Transverse colon (tissue), 4 donors: ENCODE data around the gene IL4R.

ENCODE experiments used
- CTCF ChIP-seq, 5 experiments: fragments of 200-600 bp in 3 of 5; fragments of 450-650 bp in 2 of 5; sonication (generic) in 3 of 5; IDR thresholded peaks; 1 replicate in 2 of 5; 2 replicates in 3 of 5; pipeline ENCODE4 v1.5.1; 2016 to 2017; ENCODE audit warnings: antibody characterized with exemption in 5 of 5, inconsistent platforms in 3 of 5, mild to moderate bottlenecking in 2 of 5, moderate library complexity in 1 of 5
- EP300 ChIP-seq: sonication (generic); formaldehyde crosslinking; IDR thresholded peaks from one replicate; pipeline ENCODE4 v1.6.1; 2017; ENCODE audit warnings: antibody characterized with exemption, low read depth
- POLR2A ChIP-seq: fragments of 450-650 bp; IDR thresholded peaks from one replicate; pipeline ENCODE4 v1.6.1; 2016; ENCODE audit warnings: antibody characterized with exemption, mild to moderate bottlenecking, moderate library complexity
- POLR2AphosphoS5 ChIP-seq, 3 donors: sonication (generic); formaldehyde crosslinking; IDR thresholded peaks; one replicate each; pipeline ENCODE4 v1.6.1; 2016; ENCODE audit warnings: antibody characterized with exemption in 3 of 3

GRCh38 chr16:27273330-27273669 lies 40.5 kb upstream of the IL4R start:
- TF ChIP-seq CTCF (IDR thresholded peaks at IDR 0.05) (no peak), EP300 (no peak), POLR2A (no peak), POLR2AphosphoS5 (IDR thresholded peaks at IDR 0.05) (no peak)
